ENCODE results near the gene HSPH1. TPM values are rescaled to one million over a fixed set of nuclear protein-coding genes. Genes with fewer than 3 reads are reported as not detected.
"Not testable (repeated sequence)": the region's sequence is repeated elsewhere in the genome, so short reads cannot be mapped to it uniquely, and the experiment has no call there.

Gene HSPH1
- total and polyA plus RNA-seq, 4 donors, result 20.6 to 81.1 (median 40.3) TPM

GRCh38 chr13:31184451-31184850, 22.7 kb upstream of the HSPH1 start:
- no peaks in the 10 kb centered on the region for H3K9me3 ChIP-seq (ENCODE audit: control insufficient read depth, low read length)
- no peak overlapping the region for H3K27ac ChIP-seq (ENCODE audit: low read depth in 1 of 2, low read length in 2 of 2)
- peaks cover 0 to 3% of the 10 kb centered on the region in 2 donors for H3K27me3 ChIP-seq (ENCODE audit: control insufficient read depth in 1 of 2, insufficient read depth in 2 of 2, low read length in 1 of 2)
- no peak for ATAC-seq (ENCODE audit: low FRiP score)
- H3K4me3 ChIP-seq (ENCODE audit: low read length in 2 of 2), result no peak overlapping the region
- intact Hi-C loops (cut with DNase I), result no loop called here
- no peak for DNase-seq
- H3K4me1 ChIP-seq (ENCODE audit: control insufficient read depth in 1 of 2, insufficient read depth in 2 of 2, low read length in 2 of 2), result no peaks in the 10 kb centered on the region
- no peaks in the 10 kb centered on the region for H3K36me3 ChIP-seq (ENCODE audit: control insufficient read depth in 1 of 2, insufficient read depth in 2 of 2, low read length in 1 of 2)
- WGBS, 2 donors, result 92 to 94% methylated on average over 6 of the region's 6 CpGs

GRCh38 chr13:31182987-31183386, 21.3 kb upstream of the HSPH1 start:
- no peak for ATAC-seq (ENCODE audit: low FRiP score)
- Histone ChIP-seq H3K4me1 (ENCODE audit: control insufficient read depth in 1 of 2, insufficient read depth in 2 of 2, low read length in 2 of 2) (no peaks in the 10 kb centered on the region), H3K27me3 (ENCODE audit: control insufficient read depth in 1 of 2, insufficient read depth in 2 of 2, low read length in 1 of 2) (peaks cover 0 to 3% of the 10 kb centered on the region in 2 donors), H3K36me3 (ENCODE audit: control insufficient read depth in 1 of 2, insufficient read depth in 2 of 2, low read length in 1 of 2) (no peaks in the 10 kb centered on the region), H3K27ac (ENCODE audit: low read depth in 1 of 2, low read length in 2 of 2) (no peak overlapping the region), H3K9me3 (ENCODE audit: control insufficient read depth, low read length) (no peaks in the 10 kb centered on the region), H3K4me3 (ENCODE audit: low read length in 2 of 2) (no peak overlapping the region)
- intact Hi-C loops (cut with DNase I), result no loop called here
- WGBS, 2 donors, result 95% methylated on average over 23 to 26 of the region's 26 CpGs
- no peak for DNase-seq

- intact Hi-C loops (cut with DNase I), result no loop called here
- Histone ChIP-seq H3K9me3 (ENCODE audit: control insufficient read depth, low read length) (no peaks in the 10 kb centered on the region), H3K4me3 (ENCODE audit: low read length in 2 of 2) (no peak overlapping the region), H3K4me1 (ENCODE audit: control insufficient read depth in 1 of 2, insufficient read depth in 2 of 2, low read length in 2 of 2) (no peaks in the 10 kb centered on the region), H3K27me3 (ENCODE audit: control insufficient read depth in 1 of 2, insufficient read depth in 2 of 2, low read length in 1 of 2) (peaks cover 0 to 3% of the 10 kb centered on the region in 2 donors), H3K36me3 (ENCODE audit: control insufficient read depth in 1 of 2, insufficient read depth in 2 of 2, low read length in 1 of 2) (no peaks in the 10 kb centered on the region), H3K27ac (ENCODE audit: low read depth in 1 of 2, low read length in 2 of 2) (no peak overlapping the region)
- WGBS, 2 donors, result 89% methylated on average over 5 of the region's 5 CpGs
- DNase-seq, result no peak
- ATAC-seq (ENCODE audit: low FRiP score), result no peak
Observed at GRCh38 chr13:31179754-31180153, 18.1 kb upstream of the HSPH1 start.

GRCh38 chr13:31179241-31179640, 17.5 kb upstream of the HSPH1 start:
- 93 to 94% methylated on average over 8 of the region's 8 CpGs for WGBS, 2 donors
- Histone ChIP-seq H3K27ac (ENCODE audit: low read depth in 1 of 2, low read length in 2 of 2) (no peak overlapping the region), H3K36me3 (ENCODE audit: control insufficient read depth in 1 of 2, insufficient read depth in 2 of 2, low read length in 1 of 2) (no peaks in the 10 kb centered on the region), H3K4me3 (ENCODE audit: low read length in 2 of 2) (no peak overlapping the region), H3K4me1 (ENCODE audit: control insufficient read depth in 1 of 2, insufficient read depth in 2 of 2, low read length in 2 of 2) (no peaks in the 10 kb centered on the region), H3K9me3 (ENCODE audit: control insufficient read depth, low read length) (no peaks in the 10 kb centered on the region), H3K27me3 (ENCODE audit: control insufficient read depth in 1 of 2, insufficient read depth in 2 of 2, low read length in 1 of 2) (peaks cover 0 to 3% of the 10 kb centered on the region in 2 donors)
- intact Hi-C loops (cut with DNase I), result no loop called here
- ATAC-seq (ENCODE audit: low FRiP score) (no peak), DNase-seq (no peak)

GRCh38 chr13:31177813-31178495, 16.2 kb upstream of the HSPH1 start:
- H3K27me3 ChIP-seq (ENCODE audit: control insufficient read depth in 1 of 2, insufficient read depth in 2 of 2, low read length in 1 of 2); H3K9me3 ChIP-seq (ENCODE audit: control insufficient read depth, low read length); H3K4me3 ChIP-seq (ENCODE audit: low read length in 2 of 2); ATAC-seq (ENCODE audit: low FRiP score); H3K36me3 ChIP-seq (ENCODE audit: control insufficient read depth in 1 of 2, insufficient read depth in 2 of 2, low read length in 1 of 2); H3K27ac ChIP-seq (ENCODE audit: low read depth in 1 of 2, low read length in 2 of 2); H3K4me1 ChIP-seq (ENCODE audit: control insufficient read depth in 1 of 2, insufficient read depth in 2 of 2, low read length in 2 of 2); intact Hi-C loops (cut with DNase I); DNase-seq: not testable (repeated sequence)
- 92 to 93% methylated on average over 12 of the region's 12 CpGs for WGBS, 2 donors

- WGBS, 2 donors, result 87 to 96% methylated on average over 3 of the region's 3 CpGs
- no peak for ATAC-seq (ENCODE audit: low FRiP score)
- no peak overlapping the region for H3K4me3 ChIP-seq (ENCODE audit: low read length in 2 of 2)
- no peak for DNase-seq
- intact Hi-C loops (cut with DNase I), result no loop called here
- H3K36me3 ChIP-seq (ENCODE audit: control insufficient read depth in 1 of 2, insufficient read depth in 2 of 2, low read length in 1 of 2), result no peaks in the 10 kb centered on the region
- no peaks in the 10 kb centered on the region for H3K4me1 ChIP-seq (ENCODE audit: control insufficient read depth in 1 of 2, insufficient read depth in 2 of 2, low read length in 2 of 2)
- H3K27me3 ChIP-seq (ENCODE audit: control insufficient read depth in 1 of 2, insufficient read depth in 2 of 2, low read length in 1 of 2), result no peaks in the 10 kb centered on the region
- no peaks in the 10 kb centered on the region for H3K9me3 ChIP-seq (ENCODE audit: control insufficient read depth, low read length)
- no peak overlapping the region for H3K27ac ChIP-seq (ENCODE audit: low read depth in 1 of 2, low read length in 2 of 2)
Observed at GRCh38 chr13:31175847-31176532, 14.3 kb upstream of the HSPH1 start.

GRCh38 chr13:31174018-31174417, 12.3 kb upstream of the HSPH1 start:
- no peaks in the 10 kb centered on the region for H3K36me3 ChIP-seq (ENCODE audit: control insufficient read depth in 1 of 2, insufficient read depth in 2 of 2, low read length in 1 of 2)
- WGBS, 2 donors, result 53% methylated on average over 3 of the region's 3 CpGs

GRCh38 chr13:31172535-31172934, 10.8 kb upstream of the HSPH1 start:
- H3K27ac ChIP-seq (ENCODE audit: low read depth in 1 of 2, low read length in 2 of 2), result no peak overlapping the region
- WGBS, 2 donors, result 21 to 31% methylated on average over 2 of the region's 2 CpGs
- no peaks in the 10 kb centered on the region for H3K36me3 ChIP-seq (ENCODE audit: control insufficient read depth in 1 of 2, insufficient read depth in 2 of 2, low read length in 1 of 2)
- H3K27me3 ChIP-seq (ENCODE audit: control insufficient read depth in 1 of 2, insufficient read depth in 2 of 2, low read length in 1 of 2), result no peaks in the 10 kb centered on the region
- H3K4me1 ChIP-seq (ENCODE audit: control insufficient read depth in 1 of 2, insufficient read depth in 2 of 2, low read length in 2 of 2), result no peaks in the 10 kb centered on the region
- no peak for ATAC-seq (ENCODE audit: low FRiP score)
- H3K9me3 ChIP-seq (ENCODE audit: control insufficient read depth, low read length), result no peaks in the 10 kb centered on the region
- intact Hi-C loops (cut with DNase I), result no loop called here
- no peak overlapping the region for H3K4me3 ChIP-seq (ENCODE audit: low read length in 2 of 2)
- DNase-seq, result no peak

More at GRCh38 chr13:31174018-31174417, 12.3 kb upstream of the HSPH1 start:
- intact Hi-C loops (cut with DNase I), result no loop called here
- H3K4me1 ChIP-seq (ENCODE audit: control insufficient read depth in 1 of 2, insufficient read depth in 2 of 2, low read length in 2 of 2), result no peaks in the 10 kb centered on the region
- no peaks in the 10 kb centered on the region for H3K9me3 ChIP-seq (ENCODE audit: control insufficient read depth, low read length)
- ATAC-seq (ENCODE audit: low FRiP score), result no peak
- H3K27ac ChIP-seq (ENCODE audit: low read depth in 1 of 2, low read length in 2 of 2), result no peak overlapping the region
- no peak for DNase-seq
- H3K4me3 ChIP-seq (ENCODE audit: low read length in 2 of 2), result no peak overlapping the region
- H3K27me3 ChIP-seq (ENCODE audit: control insufficient read depth in 1 of 2, insufficient read depth in 2 of 2, low read length in 1 of 2), result no peaks in the 10 kb centered on the region

- no peak overlapping the region for H3K4me3 ChIP-seq (ENCODE audit: low read length in 2 of 2)
- no peak for DNase-seq
- no peaks in the 10 kb centered on the region for H3K4me1 ChIP-seq (ENCODE audit: control insufficient read depth in 1 of 2, insufficient read depth in 2 of 2, low read length in 2 of 2)
- intact Hi-C loops (cut with DNase I), result no loop called here
- no peaks in the 10 kb centered on the region for H3K9me3 ChIP-seq (ENCODE audit: control insufficient read depth, low read length)
- H3K36me3 ChIP-seq (ENCODE audit: control insufficient read depth in 1 of 2, insufficient read depth in 2 of 2, low read length in 1 of 2), result no peaks in the 10 kb centered on the region
- 88 to 94% methylated on average over 3 of the region's 3 CpGs for WGBS, 2 donors
- no peak for ATAC-seq (ENCODE audit: low FRiP score)
- no peak overlapping the region for H3K27ac ChIP-seq (ENCODE audit: low read depth in 1 of 2, low read length in 2 of 2)
- H3K27me3 ChIP-seq (ENCODE audit: control insufficient read depth in 1 of 2, insufficient read depth in 2 of 2, low read length in 1 of 2), result no peaks in the 10 kb centered on the region
Observed at GRCh38 chr13:31172001-31172400, 10.3 kb upstream of the HSPH1 start.
